HCT116 (cell line): ENCODE measurements around the gene RIN3. TPM values are rescaled to one million over a fixed set of nuclear protein-coding genes. Genes with fewer than 3 reads are reported as not detected.

Experiments
- ATAC-seq: fragments of 200-7000 bp; cut with Tn5 transposase; 2 replicates; pipeline ENCODE4 v1.9.1; 2020; ENCODE audit warnings: mild to moderate bottlenecking, moderate library complexity
- BruUV-seq: library from RNA; stranded (reverse); fragments of 400-500 nt; replicated peaks from 2 replicates; lab custom pipeline; 2021; lab: Mats Ljungman, UMichigan
- CTCF ChIA-PET: fragments of 300-600 bp; sonication (Branson Sonifier 250); formaldehyde crosslinking; loops from one replicate; lab custom pipeline; 2021; ENCODE audit warnings: antibody characterized with exemption; lab: Charles Lee
- POLR2A ChIA-PET: fragments of 300-600, 350-600 bp; sonication (Branson Sonifier 250); formaldehyde crosslinking; loops from one replicate; lab custom pipeline; 2021; ENCODE audit warnings: antibody characterized with exemption; lab: Charles Lee
- RAD21 ChIA-PET, 2 experiments: fragments of 300-600 bp; sonication (Branson Sonifier 250); formaldehyde crosslinking; loops; one replicate each; lab custom pipeline; 2023; ENCODE audit warnings: low total read pairs in 2 of 2; ENCODE audit not compliant: uncharacterized antibody in 2 of 2, unreplicated experiment in 2 of 2, low non-redundant PET in 1 of 2; lab: Charles Lee
- DNase-seq: peaks from one replicate; pipeline ENCODE4 v3.0.0-alpha.2; 2010; ENCODE audit warnings: low read depth, low spot score
- H2AFZ ChIP-seq: fragments of 200-600 bp; shearing (Covaris generic), sonication (generic); 2 replicates; pipeline ENCODE4 v1.6.1; 2017; ENCODE audit warnings: low read depth, mixed run types, mixed read lengths, antibody characterized with exemption, low read length; ENCODE audit not compliant: poor library complexity, severe bottlenecking
- H3K27ac ChIP-seq: 2 replicates; pipeline ENCODE4 v1.5.1; 2012; ENCODE audit warnings: low read depth, low read length
- H3K27me3 ChIP-seq: fragments of 200-600 bp; sonication (generic); 2 replicates; pipeline ENCODE4 v1.6.1; 2016; ENCODE audit warnings: mixed run types, low read length, mixed read lengths; ENCODE audit not compliant: insufficient read depth
- H3K36me3 ChIP-seq, 2 experiments: fragments of 200-500 bp in 1 of 2; fragments of 200-600 bp in 1 of 2; sonication (Bioruptor generic) in 1 of 2; sonication (generic) in 1 of 2; 2 replicates each; pipeline versions ENCODE4 v1.5.1 to v1.6.1; 2014 to 2016; ENCODE audit warnings: low read length in 2 of 2, inconsistent platforms in 1 of 2, mixed read lengths in 1 of 2, mixed run types in 1 of 2; ENCODE audit not compliant: insufficient read depth in 2 of 2, control insufficient read depth in 1 of 2
- H3K4me1 ChIP-seq, 2 experiments: fragments of 200-600 bp in 1 of 2; sonication (generic) in 1 of 2; 2 replicates each; pipeline versions ENCODE4 v1.5.1 to v1.6.1; 2012 to 2017; ENCODE audit warnings: low read length in 2 of 2, inconsistent platforms in 1 of 2, mild to moderate bottlenecking in 1 of 2, mixed read lengths in 1 of 2, mixed run types in 1 of 2, moderate library complexity in 1 of 2; ENCODE audit not compliant: insufficient read depth in 2 of 2, control insufficient read depth in 1 of 2
- H3K4me2 ChIP-seq: fragments of 200-600 bp; sonication (generic); 2 replicates; pipeline ENCODE4 v1.6.1; 2017; ENCODE audit warnings: mixed run types, low read length, mixed read lengths
- H3K4me3 ChIP-seq, 2 experiments: fragments of 200-600 bp in 1 of 2; sonication (generic) in 1 of 2; replicated peaks in 1 of 2; 2 replicates each; pipeline ENCODE4 v1.5.1; 2011 to 2016; ENCODE audit warnings: low read length in 2 of 2, control low read depth in 1 of 2, low read depth in 1 of 2, mild to moderate bottlenecking in 1 of 2, mixed read lengths in 1 of 2, mixed run types in 1 of 2
- H3K79me2 ChIP-seq: fragments of 200-600 bp; sonication (generic); 2 replicates; pipeline ENCODE4 v1.6.1; 2017; ENCODE audit warnings: mild to moderate bottlenecking, mixed run types, low read length, moderate library complexity, mixed read lengths; ENCODE audit not compliant: insufficient read depth
- H3K9ac ChIP-seq: fragments of 200-600 bp; sonication (generic); 2 replicates; pipeline ENCODE4 v1.6.1; 2016; ENCODE audit warnings: low read length, mixed read lengths
- H3K9me2 ChIP-seq: fragments of 200-600 bp; sonication (generic), shearing (Covaris generic); 2 replicates; pipeline ENCODE4 v1.6.1; 2017; ENCODE audit warnings: mixed run types, mild to moderate bottlenecking, moderate library complexity; ENCODE audit not compliant: insufficient read depth
- H3K9me3 ChIP-seq, 2 experiments: fragments of 200-500 bp in 1 of 2; fragments of 200-600 bp in 1 of 2; sonication (Bioruptor generic) in 1 of 2; sonication (generic) in 1 of 2; 2 replicates each; pipeline ENCODE4 v1.6.1; 2014 to 2017; ENCODE audit warnings: low read length in 2 of 2, mixed read lengths in 2 of 2, inconsistent platforms in 1 of 2, low read depth in 1 of 2, mild to moderate bottlenecking in 1 of 2, mixed run types in 1 of 2, moderate library complexity in 1 of 2; ENCODE audit not compliant: control insufficient read depth in 1 of 2, insufficient read depth in 1 of 2
- H4K20me1 ChIP-seq: fragments of 200-600 bp; sonication (generic), shearing (Covaris generic); 2 replicates; pipeline ENCODE4 v1.6.1; 2017; ENCODE audit warnings: mixed run types, mild to moderate bottlenecking, moderate library complexity; ENCODE audit not compliant: insufficient read depth
- ATF3 ChIP-seq: IDR thresholded peaks from 2 replicates; pipeline ENCODE4 v1.6.1; 2012
- EZH2phosphoT487 ChIP-seq: fragments of 200-600 bp; IDR thresholded peaks from 2 replicates; pipeline ENCODE4 v1.6.1; 2018; ENCODE audit warnings: antibody characterized with exemption, borderline replicate concordance
- JUND ChIP-seq: IDR thresholded peaks from 2 replicates; pipeline ENCODE4 v1.6.1; 2012
- POLR2A ChIP-seq: IDR thresholded peaks from 2 replicates; pipeline ENCODE4 v1.7.0; 2011; ENCODE audit warnings: borderline replicate concordance; ENCODE audit not compliant: insufficient read depth, insufficient read length; ENCODE audit errors: extremely low read depth
- REST ChIP-seq: IDR thresholded peaks from 2 replicates; pipeline ENCODE4 v1.6.1; 2012; ENCODE audit warnings: low read depth
- SIN3A ChIP-seq: IDR thresholded peaks from 2 replicates; pipeline ENCODE4 v1.6.1; 2012; ENCODE audit warnings: low read depth
- SRF ChIP-seq: IDR thresholded peaks from 2 replicates; pipeline ENCODE4 v1.6.1; 2012; ENCODE audit warnings: low read depth
- TCF7L2 ChIP-seq: IDR thresholded peaks from 2 replicates; pipeline ENCODE4 v1.7.0; 2011; ENCODE audit warnings: borderline replicate concordance, inconsistent platforms; ENCODE audit not compliant: insufficient read depth, insufficient read length; ENCODE audit errors: extremely low read depth
- YY1 ChIP-seq: IDR thresholded peaks from 2 replicates; pipeline ENCODE4 v1.6.1; 2011; ENCODE audit warnings: low read length, low read depth, moderate library complexity, mild to moderate bottlenecking; ENCODE audit not compliant: insufficient replicate concordance; ENCODE audit errors: extremely low read depth
- ZFX ChIP-seq: fragments of 450-650 bp; IDR thresholded peaks from 2 replicates; pipeline ENCODE4 v1.6.1; 2017
- intact Hi-C: fragments of 100-400 bp; cut with micrococcal nuclease; formaldehyde crosslinking; loops from 2 replicates; pipeline ENCODE4 v1.10.0; 2022
- total RNA-seq: library from RNA; stranded (reverse); gene quantifications from one replicate; pipeline ENCODE4 v1.2.1, GENCODE V29; 2021; ENCODE audit not compliant: unreplicated experiment
- TF ChIP-seq, protein P1 (sequence below): IDR thresholded peaks from 2 replicates; pipeline ENCODE4 v1.6.1; 2011; ENCODE audit warnings: mild to moderate bottlenecking, low read length, moderate library complexity; ENCODE audit not compliant: insufficient replicate concordance; ENCODE audit errors: extremely low read depth

The RIN3 gene
- total RNA-seq, 1 experiment from 2014 or later, result 22.2 TPM

DNA sequence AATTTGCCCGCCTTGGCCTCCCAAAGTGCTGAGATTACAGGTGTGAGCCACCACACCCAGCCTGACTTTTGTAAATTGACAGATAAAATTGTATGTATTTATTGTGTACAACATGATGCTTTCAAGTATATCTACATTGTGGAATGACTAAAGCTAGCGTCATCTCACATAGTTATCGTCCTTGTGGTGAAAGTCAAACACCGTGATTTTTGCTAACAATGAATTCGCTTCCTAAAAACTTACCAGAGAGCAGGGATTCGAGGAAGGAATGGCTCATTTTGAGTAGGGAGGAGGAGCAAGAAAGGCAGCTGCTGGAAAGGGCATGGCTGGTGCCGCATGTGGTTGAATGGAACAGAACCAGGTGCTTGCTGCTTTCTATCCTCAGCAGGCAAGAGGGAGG, 149.5 kb downstream of the RIN3 start:
- RAD21 ChIA-PET, result no interaction called here

More for the DNA sequence above, 149.5 kb downstream of the RIN3 start:
- H3K4me3 ChIP-seq, result no peak overlapping the region
- ChIA-PET CTCF (no interaction called here), POLR2A (no interaction called here)
- no peaks in the 10 kb centered on the region for H3K9me2 ChIP-seq
- no peaks in the 10 kb centered on the region for H3K4me1 ChIP-seq
- intact Hi-C loops, result no loop called here
- no peaks in the 10 kb centered on the region for H3K79me2 ChIP-seq
- no peak for TF ChIP-seq EZH2phosphoT487
- no peak for TF ChIP-seq REST
- TF ChIP-seq SIN3A, result no peak
- TF ChIP-seq SRF, result no peak
- no peak for TF ChIP-seq POLR2A
- no peak for TF ChIP-seq ZFX
- no peak for TF ChIP-seq YY1
- TF ChIP-seq JUND, result no peak
- no peak for TF ChIP-seq TCF7L2
- TF ChIP-seq ATF3, result no peak
- TF ChIP-seq, protein P1, sequence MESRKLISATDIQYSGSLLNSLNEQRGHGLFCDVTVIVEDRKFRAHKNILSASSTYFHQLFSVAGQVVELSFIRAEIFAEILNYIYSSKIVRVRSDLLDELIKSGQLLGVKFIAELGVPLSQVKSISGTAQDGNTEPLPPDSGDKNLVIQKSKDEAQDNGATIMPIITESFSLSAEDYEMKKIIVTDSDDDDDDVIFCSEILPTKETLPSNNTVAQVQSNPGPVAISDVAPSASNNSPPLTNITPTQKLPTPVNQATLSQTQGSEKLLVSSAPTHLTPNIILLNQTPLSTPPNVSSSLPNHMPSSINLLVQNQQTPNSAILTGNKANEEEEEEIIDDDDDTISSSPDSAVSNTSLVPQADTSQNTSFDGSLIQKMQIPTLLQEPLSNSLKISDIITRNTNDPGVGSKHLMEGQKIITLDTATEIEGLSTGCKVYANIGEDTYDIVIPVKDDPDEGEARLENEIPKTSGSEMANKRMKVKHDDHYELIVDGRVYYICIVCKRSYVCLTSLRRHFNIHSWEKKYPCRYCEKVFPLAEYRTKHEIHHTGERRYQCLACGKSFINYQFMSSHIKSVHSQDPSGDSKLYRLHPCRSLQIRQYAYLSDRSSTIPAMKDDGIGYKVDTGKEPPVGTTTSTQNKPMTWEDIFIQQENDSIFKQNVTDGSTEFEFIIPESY, result no peak
- H4K20me1 ChIP-seq, result no peaks in the 10 kb centered on the region
- ATAC-seq, result no peak
- no peak overlapping the region for H3K4me2 ChIP-seq
- H2AFZ ChIP-seq, result no peak overlapping the region
- DNase-seq, result no peak
- no TSS peak for BruUV-seq
- no peak overlapping the region for H3K27ac ChIP-seq
- no peaks in the 10 kb centered on the region for H3K36me3 ChIP-seq
- no peaks in the 10 kb centered on the region for H3K27me3 ChIP-seq
- H3K9me3 ChIP-seq, result no peaks in the 10 kb centered on the region
- no peak overlapping the region for H3K9ac ChIP-seq
